ENCODE data around the gene ZNF684.

GRCh38 chr1:40539338-40539737 lies 7.9 kb downstream of the ZNF684 start:
- TF ChIP-seq CTCF (IDR thresholded peaks at IDR 0.05; ENCODE audit: poor library complexity, severe bottlenecking): no peak
- TF ChIP-seq EZH2 (IDR thresholded peaks at IDR 0.05; ENCODE audit: borderline replicate concordance, insufficient read depth, low read length, poor library complexity, severe bottlenecking): no peak
- TF ChIP-seq SMC3 (conservative IDR thresholded peaks at IDR 0.05; ENCODE audit: poor library complexity): no peak

Measured in neural cell (in vitro differentiated cells).